ENCODE measurements around the gene APBA2.

Gene APBA2

DNA sequence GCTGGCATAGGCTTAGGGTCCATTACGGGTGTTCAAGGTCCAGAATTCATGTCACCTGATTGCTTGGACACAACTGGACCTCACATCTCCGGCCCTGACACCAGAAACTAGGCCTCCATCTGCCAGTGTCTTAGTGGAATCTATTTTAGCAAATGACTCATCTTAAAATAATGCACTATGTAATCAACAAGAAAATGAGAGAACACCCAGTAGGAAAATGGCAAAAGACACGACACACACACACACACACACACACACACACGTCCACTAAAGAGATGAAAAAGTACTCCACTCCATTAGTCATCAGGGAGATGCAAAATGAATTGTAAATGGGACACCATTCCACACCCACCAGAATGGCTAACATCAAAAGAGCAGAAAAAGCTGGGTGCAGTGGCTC, 11.2 kb downstream of the APBA2 start:
- DNase-seq (ENCODE audit: low read depth), result no peak

DNA sequence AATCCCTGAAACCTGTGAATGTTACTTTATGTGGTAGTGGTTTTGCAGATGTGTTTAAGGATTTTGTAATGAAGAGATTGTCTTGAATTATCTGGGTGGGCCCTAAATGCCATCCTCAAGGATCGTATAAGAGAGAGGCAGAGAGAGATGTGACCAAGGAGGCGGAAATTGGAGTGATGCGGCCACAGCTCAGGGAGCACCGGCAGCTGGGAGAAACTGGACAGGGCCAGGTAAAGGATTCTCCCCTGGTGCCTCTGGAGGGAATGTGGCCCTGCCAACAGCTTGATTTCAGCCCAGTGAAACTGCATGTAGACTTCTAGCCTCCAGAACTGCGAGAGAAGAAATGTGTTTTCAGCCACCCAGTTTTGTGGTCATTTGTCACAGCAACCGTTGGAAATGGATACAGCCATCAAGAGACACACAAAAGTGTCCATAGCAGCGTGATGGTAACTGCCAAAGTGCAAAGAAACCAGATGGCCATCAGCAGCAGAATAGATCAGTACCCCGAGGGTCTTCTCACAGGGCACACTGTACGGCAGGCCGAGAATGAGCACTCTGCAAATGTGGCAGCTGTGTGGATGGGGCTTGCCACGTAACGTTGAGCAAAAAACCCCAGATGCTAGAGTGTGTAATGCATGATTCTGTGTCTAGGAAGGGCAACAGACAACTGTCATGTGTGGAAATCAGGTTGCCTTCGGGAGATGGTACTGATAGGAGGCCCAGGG, 12.2 kb downstream of the APBA2 start:
- no peak for DNase-seq (ENCODE audit: low read depth)

DNA sequence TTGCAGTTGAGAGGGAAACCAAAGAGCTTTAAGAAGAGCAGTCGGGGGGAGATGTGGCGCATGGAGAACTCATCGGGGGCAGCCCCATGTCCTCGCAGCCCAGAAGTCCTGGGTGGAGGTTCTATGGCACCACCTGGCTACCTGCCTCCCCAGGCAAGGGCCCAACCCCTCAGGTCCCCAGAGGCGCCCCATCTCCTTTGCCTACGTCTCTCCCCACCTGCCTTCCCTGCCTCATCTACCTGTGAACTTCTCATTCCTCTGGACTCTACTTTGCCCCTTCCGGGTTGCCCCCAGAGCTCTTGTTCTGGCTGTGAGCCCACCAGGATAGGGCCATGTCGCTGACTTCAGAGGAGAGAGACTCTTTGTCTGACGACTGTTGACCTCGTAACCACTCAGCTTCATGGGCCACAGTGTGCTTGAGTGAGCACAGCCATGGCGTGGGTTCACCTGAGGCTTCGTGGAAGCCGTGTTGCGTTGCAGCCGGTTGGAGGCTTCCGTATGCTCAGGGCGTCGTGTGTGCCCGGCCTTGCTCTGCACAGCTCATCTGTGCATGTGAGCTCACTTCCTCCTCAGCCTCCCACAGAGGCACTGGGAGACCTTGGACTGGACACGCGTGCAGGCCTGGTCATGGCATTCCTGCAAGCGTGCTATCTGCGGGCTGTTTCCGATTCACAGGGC, 13.4 kb downstream of the APBA2 start:
- no peak for DNase-seq (ENCODE audit: low read depth)

DNA sequence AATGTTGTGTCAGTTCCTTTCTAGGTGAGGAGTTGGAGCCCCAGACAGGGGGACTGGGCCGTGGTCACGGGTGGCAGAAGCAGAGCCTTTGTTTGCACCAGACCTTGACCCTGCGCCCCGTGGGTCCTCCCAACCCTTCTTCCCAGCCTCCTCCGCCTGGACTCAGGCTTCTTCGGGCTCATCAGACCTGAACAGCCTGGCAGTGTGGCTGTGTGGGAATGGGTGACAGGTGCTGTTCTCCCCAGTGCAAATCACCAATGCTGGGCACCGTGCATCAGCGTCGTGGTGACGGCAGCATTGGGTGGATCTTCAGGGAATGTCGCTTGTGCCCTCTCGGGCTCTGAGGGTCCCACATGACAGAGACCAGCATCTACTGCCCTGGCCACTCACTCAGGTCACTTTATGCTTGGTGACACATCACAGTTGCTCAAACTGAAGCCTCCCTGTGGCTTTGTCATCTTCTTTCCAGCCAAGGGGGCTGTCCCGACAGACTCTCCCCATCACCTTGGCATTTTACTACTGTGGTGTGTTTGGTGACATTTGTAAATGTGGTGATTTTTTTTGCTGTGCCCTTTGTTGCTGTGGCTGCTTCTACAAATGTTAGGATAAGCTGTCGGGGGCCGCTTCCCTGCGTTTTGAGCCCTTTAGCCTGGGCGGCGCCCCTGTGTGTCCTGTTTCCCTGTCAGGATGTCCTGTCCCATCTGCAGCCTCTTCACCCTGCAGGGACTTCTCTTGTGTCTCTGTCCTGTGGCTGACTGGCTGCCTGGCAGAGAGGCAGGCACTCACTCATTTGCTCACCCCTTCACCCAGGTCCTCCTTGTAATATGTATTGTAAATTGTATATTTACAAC, 14.5 kb downstream of the APBA2 start:
- DNase-seq (ENCODE audit: low read depth), result no peak

DNA sequence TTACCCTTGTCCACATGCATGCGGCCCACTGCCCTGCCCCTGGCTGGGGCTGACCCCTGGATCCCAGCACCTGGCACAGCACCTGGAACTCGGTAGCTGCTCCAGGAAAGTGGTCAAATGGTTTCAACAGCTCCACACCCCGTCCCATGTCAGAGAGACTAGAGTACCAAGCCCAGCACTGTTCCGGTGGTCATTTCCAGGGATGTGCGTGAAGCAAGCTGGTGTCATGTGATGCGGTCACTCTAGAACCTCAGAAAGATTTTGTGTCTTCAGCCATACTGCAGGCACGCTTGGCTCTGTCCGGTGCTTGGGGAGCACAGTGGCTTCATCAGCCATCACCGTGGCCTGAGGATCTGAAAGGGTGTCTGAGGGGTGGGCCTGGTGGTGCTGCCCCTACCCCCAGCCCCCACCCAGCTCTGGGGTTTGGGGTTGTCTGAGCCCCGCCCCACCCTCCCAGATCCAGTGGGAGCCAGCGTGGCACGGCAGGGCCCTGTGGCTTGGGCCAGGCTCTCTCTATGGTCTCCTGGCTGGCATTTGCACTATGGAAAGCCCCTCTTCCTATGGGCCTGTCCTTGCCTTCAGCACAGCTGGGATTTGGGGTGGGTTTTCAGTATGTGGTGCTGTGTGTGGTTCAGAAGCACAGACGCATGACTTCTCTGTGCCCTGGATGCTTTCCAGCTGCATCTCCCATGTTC, 15.3 kb downstream of the APBA2 start:
- no peak for DNase-seq (ENCODE audit: low read depth)

GRCh38 chr15:28901587-28901980, 15.8 kb downstream of the APBA2 start:
- no peak for DNase-seq (ENCODE audit: low read depth)

DNA sequence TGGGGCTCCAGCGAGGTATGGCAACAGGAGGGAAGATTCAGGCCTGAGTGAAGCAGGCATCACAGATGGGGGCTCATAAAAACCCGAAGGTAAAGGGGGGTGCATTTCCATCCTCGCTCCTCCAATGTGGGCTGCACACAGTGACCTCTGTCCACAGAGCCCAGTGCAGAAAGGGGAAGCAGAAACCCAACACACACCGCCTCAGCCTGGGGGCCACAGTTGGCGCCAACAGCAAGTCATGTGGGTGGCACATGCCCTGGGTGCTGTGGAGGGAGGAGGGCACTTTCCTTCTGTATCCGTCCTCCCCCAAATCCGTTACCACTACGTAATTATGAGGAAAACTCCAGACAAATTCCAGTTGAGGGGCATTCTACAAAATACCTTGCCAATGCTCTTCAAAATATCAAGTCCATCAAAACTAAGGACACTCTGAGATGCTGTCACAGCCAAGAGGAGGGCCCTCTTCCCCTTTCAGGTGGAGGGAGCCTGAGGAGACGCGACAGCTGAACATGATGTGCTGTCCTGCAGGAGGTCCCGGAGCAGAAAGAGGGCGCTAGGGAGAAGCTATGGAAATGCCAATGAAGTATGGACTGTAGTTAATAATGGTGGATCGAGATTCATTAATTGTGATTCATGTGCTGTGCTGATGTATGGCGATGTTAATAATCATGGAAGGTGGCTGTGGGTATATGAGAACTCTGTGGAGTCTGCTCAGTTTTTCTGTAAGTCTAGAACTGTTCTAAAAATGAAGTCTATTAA, 16.4 kb downstream of the APBA2 start:
- DNase-seq (ENCODE audit: low read depth), result no peak

- no peak for DNase-seq (ENCODE audit: low read depth)
Observed at GRCh38 chr15:28902856-28903255, 17.1 kb downstream of the APBA2 start.

DNA sequence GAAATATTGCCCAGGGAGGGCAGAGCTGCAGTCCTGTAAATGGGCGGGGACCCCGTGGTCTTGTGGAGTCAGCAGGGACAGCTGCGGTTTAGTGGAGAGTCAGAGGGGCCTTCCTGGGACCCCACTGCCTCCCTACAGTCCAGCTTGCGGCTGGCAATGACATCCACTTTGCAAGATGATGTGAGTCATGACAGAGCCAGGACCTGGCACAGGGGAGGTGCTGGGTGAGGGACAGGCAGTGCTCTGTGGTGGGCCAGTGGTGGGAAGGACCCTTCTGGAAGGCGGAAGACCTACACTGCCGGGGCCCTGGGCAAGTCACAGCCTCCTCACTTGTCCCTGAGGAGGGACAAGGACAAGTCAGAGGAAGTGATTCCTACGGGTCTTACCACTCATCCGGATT, 17.8 kb downstream of the APBA2 start:
- DNase-seq (ENCODE audit: low read depth), result no peak

GRCh38 chr15:28904003-28904402, 18.2 kb downstream of the APBA2 start:
- DNase-seq (ENCODE audit: low read depth), result no peak

DNA sequence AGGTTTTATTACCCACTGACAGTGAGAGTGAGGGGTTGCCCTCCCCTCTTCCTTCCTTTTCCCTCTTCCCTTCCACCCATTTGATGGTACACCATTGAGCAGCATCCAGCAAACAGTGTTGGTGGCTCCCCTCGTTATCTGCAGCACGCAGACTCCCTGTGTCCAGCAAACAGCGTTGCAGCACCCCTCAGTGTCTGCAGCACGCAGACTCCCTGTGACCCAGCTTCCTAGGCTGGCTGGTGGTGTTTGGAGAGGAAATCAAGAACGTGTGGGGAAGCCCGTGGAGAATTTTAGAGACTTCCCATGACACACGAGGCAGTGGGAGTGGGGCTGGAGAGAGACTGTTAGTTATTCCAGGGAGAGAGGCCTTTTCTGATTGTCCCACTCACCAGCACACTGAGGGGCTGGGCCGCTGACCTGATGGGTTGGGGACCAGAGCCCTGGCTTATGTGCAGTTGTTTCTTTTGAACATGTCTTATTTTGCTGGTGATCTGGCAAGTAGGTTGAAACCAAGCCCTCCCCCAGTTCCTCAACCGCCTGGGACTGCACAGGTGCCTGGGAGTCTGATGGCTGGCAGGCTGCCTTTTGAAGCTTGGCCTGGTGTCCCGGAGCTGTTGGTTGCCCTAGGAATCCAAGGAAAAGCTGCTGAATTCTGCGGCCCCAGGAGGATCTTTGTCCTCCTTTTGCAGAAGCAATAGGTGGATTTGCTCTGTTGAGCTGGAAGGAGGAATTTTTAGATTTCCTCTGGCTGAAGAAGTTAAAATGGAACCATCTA, 19.0 kb downstream of the APBA2 start:
- no peak for DNase-seq (ENCODE audit: low read depth)

DNA sequence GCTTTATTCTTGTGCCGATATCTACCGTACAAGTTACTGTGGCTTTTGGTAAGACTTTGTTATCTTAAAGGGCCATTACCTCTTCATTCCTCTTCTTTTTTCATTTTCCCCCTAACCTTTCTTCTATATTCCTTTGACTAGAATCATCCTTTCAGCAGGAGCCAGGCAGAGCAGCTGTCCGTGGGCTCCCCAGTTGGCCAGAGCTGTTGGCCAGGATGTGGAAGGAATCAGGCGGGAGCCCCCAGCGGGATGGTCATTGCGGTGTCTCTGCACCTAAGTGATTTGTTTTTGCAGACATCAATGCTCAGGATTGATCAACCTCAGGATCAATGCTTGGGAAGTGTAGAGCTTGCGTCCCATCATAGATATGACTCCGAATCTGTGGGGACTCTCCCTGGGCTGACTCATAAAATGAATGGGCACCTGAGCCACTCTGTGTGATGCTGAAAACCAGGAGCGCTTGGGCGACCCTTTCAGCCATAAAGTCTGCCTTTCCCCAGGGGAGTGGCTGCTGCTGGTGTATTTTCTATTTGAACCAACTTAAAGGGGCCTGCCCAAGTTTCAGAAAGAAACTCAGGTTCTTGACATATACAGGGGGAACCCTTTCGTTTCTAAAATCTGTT, 21.7 kb downstream of the APBA2 start:
- no peak for DNase-seq (ENCODE audit: low read depth)

DNA sequence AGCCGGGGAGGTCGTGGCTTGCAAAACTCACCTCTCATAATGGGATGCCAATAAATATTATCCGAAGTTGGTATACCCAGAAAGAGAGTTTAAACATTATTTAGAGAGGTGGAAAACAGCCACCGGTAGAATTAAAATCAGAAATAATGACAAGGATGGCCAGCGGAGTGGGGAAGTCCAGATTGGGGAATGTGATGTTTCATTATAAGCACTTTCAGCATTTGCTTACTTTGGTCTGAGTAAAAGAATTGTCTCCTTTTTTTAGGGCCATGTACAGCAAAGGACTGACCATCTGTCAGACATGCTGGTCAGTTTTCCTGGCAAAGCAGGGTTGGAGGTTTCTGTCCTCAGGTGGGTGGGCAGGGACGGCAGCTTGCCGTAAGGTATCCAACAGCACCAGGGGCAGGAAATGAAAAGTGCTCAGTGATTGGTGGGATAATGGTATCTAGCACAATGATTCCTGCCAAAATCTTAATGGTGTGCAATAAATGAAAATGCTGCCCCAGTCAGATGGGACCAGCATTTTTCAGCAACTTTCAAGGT, 24.3 kb downstream of the APBA2 start:
- no peak for DNase-seq (ENCODE audit: low read depth)

DNA sequence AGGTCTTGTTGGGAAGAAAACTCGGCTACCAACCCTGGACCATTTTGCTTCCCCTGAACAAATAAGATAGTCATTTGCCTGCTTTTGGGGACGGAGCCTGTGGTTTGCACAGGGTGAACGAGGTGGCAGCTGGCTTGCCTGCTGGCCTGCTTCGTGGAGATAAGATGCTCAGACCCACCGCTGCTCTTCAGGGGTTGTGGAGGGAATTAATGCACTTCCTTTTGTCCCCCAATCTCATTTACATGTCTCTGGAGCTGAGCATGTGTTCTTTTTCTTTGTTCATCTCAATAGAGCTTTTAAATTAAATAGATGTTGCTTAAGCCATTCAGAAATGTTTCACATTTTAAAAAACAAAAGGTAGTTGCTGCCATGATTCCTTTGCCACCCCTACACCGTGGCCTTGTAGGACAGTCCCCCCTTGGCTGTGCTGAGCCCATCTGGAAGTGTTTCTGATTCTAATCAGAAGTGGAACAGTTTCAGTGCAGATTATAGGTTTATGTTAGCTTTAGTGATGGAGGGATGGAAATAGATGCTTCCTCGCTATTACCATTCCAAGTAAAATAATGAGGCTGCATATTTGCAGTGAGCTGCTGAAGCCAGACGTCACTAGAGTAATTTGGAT, 25.6 kb downstream of the APBA2 start:
- no peak for DNase-seq (ENCODE audit: low read depth)

- no peak for DNase-seq (ENCODE audit: low read depth)
Observed at GRCh38 chr15:28912422-28912821, 26.6 kb downstream of the APBA2 start.

- no peak for DNase-seq (ENCODE audit: low read depth)
Observed at GRCh38 chr15:28913171-28913765, 27.5 kb downstream of the APBA2 start.

GRCh38 chr15:28914046-28914445, 28.3 kb downstream of the APBA2 start:
- no peak for DNase-seq (ENCODE audit: low read depth)

DNA sequence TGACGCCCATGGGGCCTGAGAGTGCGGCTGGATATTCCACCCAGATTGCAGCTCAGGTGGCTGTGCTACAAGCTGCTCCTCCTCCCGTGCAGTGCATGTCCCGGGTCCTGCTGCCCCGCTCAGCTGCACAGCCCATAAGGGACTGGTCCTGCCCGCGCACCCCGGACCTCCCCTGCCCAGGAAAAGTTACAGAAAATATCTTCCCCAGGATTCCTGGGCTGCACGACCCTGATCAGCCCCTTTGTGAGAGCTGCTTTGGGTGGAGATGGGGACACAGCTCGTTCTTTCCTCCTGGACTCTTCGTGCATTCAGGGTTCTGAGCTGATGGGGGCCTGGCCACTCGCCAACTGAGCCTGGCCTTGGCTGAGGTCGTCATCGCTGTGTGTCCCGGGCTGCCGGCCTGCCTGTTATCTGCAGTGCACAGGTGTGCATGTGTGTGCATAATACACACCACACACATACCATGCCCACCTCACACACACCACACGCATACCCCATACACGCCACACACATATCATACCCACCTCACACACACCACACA, 28.8 kb downstream of the APBA2 start:
- no peak for DNase-seq (ENCODE audit: low read depth)

Data from activated gamma-delta T cell treated with anti-CD3 and anti-CD28 coated beads, Interleukin-2, amount 50 U/mL, for 16 hours (primary cell).